HEK293 (cell line): ENCODE results near the gene PLA2G3.

Experiments used
- OVOL3 ChIP-seq: fragments of 450-650 bp; formaldehyde crosslinking; IDR thresholded peaks from 2 replicates; pipeline ENCODE4 v1.5.1; 2016; ENCODE audit warnings: missing biosample characterization, missing genetic modification characterization
- ZBTB17 ChIP-seq: fragments of 450-650 bp; formaldehyde crosslinking; IDR thresholded peaks from 2 replicates; pipeline ENCODE4 v1.5.1; 2016; ENCODE audit warnings: missing biosample characterization, missing genetic modification characterization
- ZBTB8A ChIP-seq: fragments of 450-650 bp; formaldehyde crosslinking; IDR thresholded peaks from 2 replicates; pipeline ENCODE4 v1.5.1; 2016; ENCODE audit warnings: missing biosample characterization, missing genetic modification characterization
- ZNF169 ChIP-seq: fragments of 450-650 bp; formaldehyde crosslinking; IDR thresholded peaks from 2 replicates; pipeline ENCODE4 v1.5.1; 2016; ENCODE audit warnings: missing biosample characterization, missing genetic modification characterization
- ZNF2 ChIP-seq: fragments of 450-650 bp; formaldehyde crosslinking; IDR thresholded peaks from 2 replicates; pipeline ENCODE4 v1.5.1; 2016; ENCODE audit warnings: missing biosample characterization, missing genetic modification characterization
- ZNF266 ChIP-seq: fragments of 450-650 bp; formaldehyde crosslinking; IDR thresholded peaks from 2 replicates; pipeline ENCODE4 v1.5.1; 2016; ENCODE audit warnings: missing biosample characterization, missing genetic modification characterization, low read depth
- ZNF391 ChIP-seq: fragments of 450-650 bp; formaldehyde crosslinking; IDR thresholded peaks from 2 replicates; pipeline ENCODE4 v1.5.1; 2016; ENCODE audit warnings: low read depth, missing biosample characterization, missing genetic modification characterization, borderline replicate concordance
- ZNF394 ChIP-seq: fragments of 450-650 bp; formaldehyde crosslinking; IDR thresholded peaks from 2 replicates; pipeline ENCODE4 v1.5.1; 2016; ENCODE audit warnings: missing biosample characterization, missing genetic modification characterization, mild to moderate bottlenecking, moderate library complexity, borderline replicate concordance
- ZNF501 ChIP-seq: fragments of 450-650 bp; formaldehyde crosslinking; IDR thresholded peaks from 2 replicates; pipeline ENCODE4 v1.5.1; 2016; ENCODE audit warnings: missing biosample characterization, missing genetic modification characterization
- ZNF544 ChIP-seq: fragments of 450-650 bp; formaldehyde crosslinking; IDR thresholded peaks from 2 replicates; pipeline ENCODE4 v1.5.0; 2017; ENCODE audit warnings: missing biosample characterization, missing genetic modification characterization
- ZNF555 ChIP-seq: fragments of 450-650 bp; formaldehyde crosslinking; conservative IDR thresholded peaks from 2 replicates; pipeline ENCODE4 v1.5.1; 2017; ENCODE audit warnings: missing biosample characterization, mild to moderate bottlenecking, missing genetic modification characterization, inconsistent platforms
- ZNF561 ChIP-seq: fragments of 450-650 bp; IDR thresholded peaks from 2 replicates; pipeline ENCODE4 v1.5.1; 2018; ENCODE audit warnings: missing biosample characterization, missing genetic modification characterization, borderline replicate concordance
- ZNF571 ChIP-seq: fragments of 450-650 bp; formaldehyde crosslinking; IDR thresholded peaks from 2 replicates; pipeline ENCODE4 v1.5.0; 2017; ENCODE audit warnings: missing biosample characterization, missing genetic modification characterization
- ZNF654 ChIP-seq: fragments of 450-650 bp; formaldehyde crosslinking; IDR thresholded peaks from 2 replicates; pipeline ENCODE4 v1.5.1; 2016; ENCODE audit warnings: low read depth, missing biosample characterization, missing genetic modification characterization
- TF ChIP-seq, protein P1 (sequence below): fragments of 450-650 bp; formaldehyde crosslinking; IDR thresholded peaks from 2 replicates; pipeline ENCODE4 v1.5.1; 2016; ENCODE audit warnings: missing biosample characterization, missing genetic modification characterization
- TF ChIP-seq, protein P2 (sequence below): fragments of 450-650 bp; formaldehyde crosslinking; conservative IDR thresholded peaks from 2 replicates; pipeline ENCODE4 v1.5.1; 2016; ENCODE audit warnings: low read depth, missing biosample characterization, missing genetic modification characterization
- TF ChIP-seq, protein P3 (sequence below): fragments of 450-650 bp; formaldehyde crosslinking; conservative IDR thresholded peaks from 2 replicates; pipeline ENCODE4 v1.5.1; 2016; ENCODE audit warnings: low read depth, missing biosample characterization, missing genetic modification characterization
- TF ChIP-seq, protein P4 (sequence below): fragments of 450-650 bp; formaldehyde crosslinking; IDR thresholded peaks from 2 replicates; pipeline ENCODE4 v1.5.1; 2016; ENCODE audit warnings: missing biosample characterization, missing genetic modification characterization, borderline replicate concordance
- TF ChIP-seq, protein P5 (sequence below): fragments of 450-650 bp; formaldehyde crosslinking; IDR thresholded peaks from 2 replicates; pipeline ENCODE4 v1.5.1; 2016; ENCODE audit warnings: missing biosample characterization, missing genetic modification characterization

The PLA2G3 gene

DNA sequence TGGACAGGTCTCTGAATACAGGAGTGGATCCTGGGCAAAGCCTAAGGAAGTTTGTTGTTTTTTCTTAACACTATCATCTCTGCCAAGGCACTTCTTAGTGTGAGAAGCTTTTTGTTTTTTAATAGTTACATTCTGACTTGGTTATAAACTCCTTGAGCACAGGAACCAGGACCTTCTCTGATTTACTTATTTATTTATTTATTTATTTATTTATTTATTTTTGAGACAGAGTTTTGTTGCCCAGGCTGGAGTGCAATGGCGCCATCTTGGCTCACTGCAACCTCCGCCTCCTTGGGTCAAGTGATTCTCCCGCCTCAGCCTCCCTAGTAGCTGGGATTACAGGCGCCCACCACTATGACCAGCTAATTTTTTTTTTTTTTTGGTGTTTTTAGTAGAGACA, 30.7 kb upstream of the PLA2G3 start (continued):
- peak; percentile 83 for TF ChIP-seq ZNF394 (tag by site-specific recombination)
- TF ChIP-seq ZNF391 (tag by site-specific recombination): no peak
- TF ChIP-seq ZNF555 (tag by site-specific recombination): peak; percentile 42
- TF ChIP-seq, protein P1, sequence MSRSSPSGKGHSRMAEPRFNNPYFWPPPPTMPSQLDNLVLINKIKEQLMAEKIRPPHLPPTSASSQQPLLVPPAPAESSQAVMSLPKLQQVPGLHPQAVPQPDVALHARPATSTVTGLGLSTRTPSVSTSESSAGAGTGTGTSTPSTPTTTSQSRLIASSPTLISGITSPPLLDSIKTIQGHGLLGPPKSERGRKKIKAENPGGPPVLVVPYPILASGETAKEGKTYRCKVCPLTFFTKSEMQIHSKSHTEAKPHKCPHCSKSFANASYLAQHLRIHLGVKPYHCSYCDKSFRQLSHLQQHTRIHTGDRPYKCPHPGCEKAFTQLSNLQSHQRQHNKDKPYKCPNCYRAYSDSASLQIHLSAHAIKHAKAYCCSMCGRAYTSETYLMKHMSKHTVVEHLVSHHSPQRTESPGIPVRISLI (tag by site-specific recombination): no peak
- TF ChIP-seq ZNF654 (tag by site-specific recombination): peak; percentile 14; the same call in 1 of the 2 replicates
- no peak for TF ChIP-seq ZNF561 (tag by site-specific recombination)
- TF ChIP-seq, protein P2, sequence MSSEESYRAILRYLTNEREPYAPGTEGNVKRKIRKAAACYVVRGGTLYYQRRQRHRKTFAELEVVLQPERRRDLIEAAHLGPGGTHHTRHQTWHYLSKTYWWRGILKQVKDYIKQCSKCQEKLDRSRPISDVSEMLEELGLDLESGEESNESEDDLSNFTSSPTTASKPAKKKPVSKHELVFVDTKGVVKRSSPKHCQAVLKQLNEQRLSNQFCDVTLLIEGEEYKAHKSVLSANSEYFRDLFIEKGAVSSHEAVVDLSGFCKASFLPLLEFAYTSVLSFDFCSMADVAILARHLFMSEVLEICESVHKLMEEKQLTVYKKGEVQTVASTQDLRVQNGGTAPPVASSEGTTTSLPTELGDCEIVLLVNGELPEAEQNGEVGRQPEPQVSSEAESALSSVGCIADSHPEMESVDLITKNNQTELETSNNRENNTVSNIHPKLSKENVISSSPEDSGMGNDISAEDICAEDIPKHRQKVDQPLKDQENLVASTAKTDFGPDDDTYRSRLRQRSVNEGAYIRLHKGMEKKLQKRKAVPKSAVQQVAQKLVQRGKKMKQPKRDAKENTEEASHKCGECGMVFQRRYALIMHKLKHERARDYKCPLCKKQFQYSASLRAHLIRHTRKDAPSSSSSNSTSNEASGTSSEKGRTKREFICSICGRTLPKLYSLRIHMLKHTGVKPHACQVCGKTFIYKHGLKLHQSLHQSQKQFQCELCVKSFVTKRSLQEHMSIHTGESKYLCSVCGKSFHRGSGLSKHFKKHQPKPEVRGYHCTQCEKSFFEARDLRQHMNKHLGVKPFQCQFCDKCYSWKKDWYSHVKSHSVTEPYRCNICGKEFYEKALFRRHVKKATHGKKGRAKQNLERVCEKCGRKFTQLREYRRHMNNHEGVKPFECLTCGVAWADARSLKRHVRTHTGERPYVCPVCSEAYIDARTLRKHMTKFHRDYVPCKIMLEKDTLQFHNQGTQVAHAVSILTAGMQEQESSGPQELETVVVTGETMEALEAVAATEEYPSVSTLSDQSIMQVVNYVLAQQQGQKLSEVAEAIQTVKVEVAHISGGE (tag by site-specific recombination): 0 out of 2 replicates have a peak, but pooled peaks have one; percentile 24
- TF ChIP-seq, protein P3, sequence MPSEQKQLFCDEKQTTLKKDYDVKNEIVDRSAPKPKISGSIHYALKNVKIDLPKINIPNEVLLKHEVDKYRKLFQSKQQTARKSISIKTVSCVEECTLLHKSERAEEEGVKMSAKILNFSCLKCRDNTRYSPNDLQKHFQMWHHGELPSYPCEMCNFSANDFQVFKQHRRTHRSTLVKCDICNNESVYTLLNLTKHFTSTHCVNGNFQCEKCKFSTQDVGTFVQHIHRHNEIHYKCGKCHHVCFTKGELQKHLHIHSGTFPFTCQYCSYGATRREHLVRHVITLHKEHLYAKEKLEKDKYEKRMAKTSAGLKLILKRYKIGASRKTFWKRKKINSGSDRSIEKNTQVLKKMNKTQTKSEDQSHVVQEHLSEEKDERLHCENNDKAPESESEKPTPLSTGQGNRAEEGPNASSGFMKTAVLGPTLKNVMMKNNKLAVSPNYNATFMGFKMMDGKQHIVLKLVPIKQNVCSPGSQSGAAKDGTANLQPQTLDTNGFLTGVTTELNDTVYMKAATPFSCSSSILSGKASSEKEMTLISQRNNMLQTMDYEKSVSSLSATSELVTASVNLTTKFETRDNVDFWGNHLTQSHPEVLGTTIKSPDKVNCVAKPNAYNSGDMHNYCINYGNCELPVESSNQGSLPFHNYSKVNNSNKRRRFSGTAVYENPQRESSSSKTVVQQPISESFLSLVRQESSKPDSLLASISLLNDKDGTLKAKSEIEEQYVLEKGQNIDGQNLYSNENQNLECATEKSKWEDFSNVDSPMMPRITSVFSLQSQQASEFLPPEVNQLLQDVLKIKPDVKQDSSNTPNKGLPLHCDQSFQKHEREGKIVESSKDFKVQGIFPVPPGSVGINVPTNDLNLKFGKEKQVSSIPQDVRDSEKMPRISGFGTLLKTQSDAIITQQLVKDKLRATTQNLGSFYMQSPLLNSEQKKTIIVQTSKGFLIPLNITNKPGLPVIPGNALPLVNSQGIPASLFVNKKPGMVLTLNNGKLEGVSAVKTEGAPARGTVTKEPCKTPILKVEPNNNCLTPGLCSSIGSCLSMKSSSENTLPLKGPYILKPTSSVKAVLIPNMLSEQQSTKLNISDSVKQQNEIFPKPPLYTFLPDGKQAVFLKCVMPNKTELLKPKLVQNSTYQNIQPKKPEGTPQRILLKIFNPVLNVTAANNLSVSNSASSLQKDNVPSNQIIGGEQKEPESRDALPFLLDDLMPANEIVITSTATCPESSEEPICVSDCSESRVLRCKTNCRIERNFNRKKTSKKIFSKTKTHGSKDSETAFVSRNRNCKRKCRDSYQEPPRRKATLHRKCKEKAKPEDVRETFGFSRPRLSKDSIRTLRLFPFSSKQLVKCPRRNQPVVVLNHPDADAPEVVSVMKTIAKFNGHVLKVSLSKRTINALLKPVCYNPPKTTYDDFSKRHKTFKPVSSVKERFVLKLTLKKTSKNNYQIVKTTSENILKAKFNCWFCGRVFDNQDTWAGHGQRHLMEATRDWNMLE (tag by site-specific recombination): peak; percentile 78
- no peak for TF ChIP-seq ZNF544 (tag by site-specific recombination)
- no peak for TF ChIP-seq ZBTB17 (tag by site-specific recombination)
- no peak for TF ChIP-seq OVOL3
- TF ChIP-seq ZNF2: no peak
- TF ChIP-seq ZNF501 (tag by site-specific recombination): no peak
- TF ChIP-seq ZBTB8A (tag by site-specific recombination): peak; percentile 42; the same call in 1 of the 2 replicates
- TF ChIP-seq, protein P4, sequence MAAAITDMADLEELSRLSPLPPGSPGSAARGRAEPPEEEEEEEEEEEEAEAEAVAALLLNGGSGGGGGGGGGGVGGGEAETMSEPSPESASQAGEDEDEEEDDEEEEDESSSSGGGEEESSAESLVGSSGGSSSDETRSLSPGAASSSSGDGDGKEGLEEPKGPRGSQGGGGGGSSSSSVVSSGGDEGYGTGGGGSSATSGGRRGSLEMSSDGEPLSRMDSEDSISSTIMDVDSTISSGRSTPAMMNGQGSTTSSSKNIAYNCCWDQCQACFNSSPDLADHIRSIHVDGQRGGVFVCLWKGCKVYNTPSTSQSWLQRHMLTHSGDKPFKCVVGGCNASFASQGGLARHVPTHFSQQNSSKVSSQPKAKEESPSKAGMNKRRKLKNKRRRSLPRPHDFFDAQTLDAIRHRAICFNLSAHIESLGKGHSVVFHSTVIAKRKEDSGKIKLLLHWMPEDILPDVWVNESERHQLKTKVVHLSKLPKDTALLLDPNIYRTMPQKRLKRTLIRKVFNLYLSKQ (tag by site-specific recombination): no peak
- TF ChIP-seq ZNF266 (tag by site-specific recombination): no peak
- TF ChIP-seq ZNF169: no peak
- no peak for TF ChIP-seq ZNF571 (tag by site-specific recombination)
- TF ChIP-seq, protein P5, sequence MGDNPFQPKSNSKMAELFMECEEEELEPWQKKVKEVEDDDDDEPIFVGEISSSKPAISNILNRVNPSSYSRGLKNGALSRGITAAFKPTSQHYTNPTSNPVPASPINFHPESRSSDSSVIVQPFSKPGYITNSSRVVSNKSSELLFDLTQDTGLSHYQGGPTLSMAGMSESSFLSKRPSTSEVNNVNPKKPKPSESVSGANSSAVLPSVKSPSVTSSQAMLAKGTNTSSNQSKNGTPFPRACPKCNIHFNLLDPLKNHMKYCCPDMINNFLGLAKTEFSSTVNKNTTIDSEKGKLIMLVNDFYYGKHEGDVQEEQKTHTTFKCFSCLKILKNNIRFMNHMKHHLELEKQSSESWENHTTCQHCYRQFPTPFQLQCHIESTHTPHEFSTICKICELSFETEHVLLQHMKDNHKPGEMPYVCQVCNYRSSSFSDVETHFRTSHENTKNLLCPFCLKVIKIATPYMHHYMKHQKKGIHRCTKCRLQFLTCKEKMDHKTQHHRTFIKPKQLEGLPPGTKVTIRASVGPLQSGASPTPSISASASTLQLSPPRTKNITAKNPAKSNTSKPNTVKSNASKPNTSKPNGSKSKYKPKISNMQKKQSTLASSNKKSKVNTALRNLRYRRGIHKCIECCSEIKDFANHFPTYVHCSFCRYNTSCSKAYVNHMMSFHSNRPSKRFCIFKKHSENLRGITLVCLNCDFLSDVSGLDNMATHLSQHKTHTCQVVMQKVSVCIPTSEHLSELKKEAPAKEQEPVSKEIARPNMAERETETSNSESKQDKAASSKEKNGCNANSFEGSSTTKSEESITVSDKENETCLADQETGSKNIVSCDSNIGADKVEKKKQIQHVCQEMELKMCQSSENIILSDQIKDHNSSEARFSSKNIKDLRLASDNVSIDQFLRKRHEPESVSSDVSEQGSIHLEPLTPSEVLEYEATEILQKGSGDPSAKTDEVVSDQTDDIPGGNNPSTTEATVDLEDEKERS: no peak
